NCI-H2227 treated with DMSO at 0.1 percent for 48 hours (cell line): Measurements from ENCODE around the gene ENDOV.
"Not testable (repeated sequence)": the region's sequence is repeated elsewhere in the genome, so short reads cannot be mapped to it uniquely, and the experiment has no call there.

Experiments
- DNase-seq: peaks from one replicate; lab custom pipeline; 2025; lab: John Stamatoyannopoulos, UW

The ENDOV gene

GRCh38 chr17:80388601-80389000 lies 26.4 kb upstream of the ENDOV start:
- DNase-seq: no peak

- DNase-seq: no peak
These were observed 25.7 kb upstream of the ENDOV start for GRCh38 chr17:80389011-80389995.

- no peak for DNase-seq
These were observed 21.6 kb upstream of the ENDOV start for GRCh38 chr17:80393241-80393890.

GRCh38 chr17:80393961-80394360 lies 21.0 kb upstream of the ENDOV start:
- no peak for DNase-seq

GRCh38 chr17:80394629-80395216 lies 20.2 kb upstream of the ENDOV start:
- DNase-seq: no peak

- no peak for DNase-seq
These were observed 19.4 kb upstream of the ENDOV start for GRCh38 chr17:80395402-80396151.

- DNase-seq: no peak
These were observed 18.6 kb upstream of the ENDOV start for GRCh38 chr17:80396157-80397033.

GRCh38 chr17:80397034-80397387 lies 18.0 kb upstream of the ENDOV start:
- DNase-seq: no peak

- no peak for DNase-seq
These were observed 17.3 kb upstream of the ENDOV start for GRCh38 chr17:80397686-80398085.

- not testable (repeated sequence) for DNase-seq
These were observed 13.9 kb upstream of the ENDOV start for GRCh38 chr17:80401086-80401485.

GRCh38 chr17:80402102-80402501 lies 12.9 kb upstream of the ENDOV start:
- not testable (repeated sequence) for DNase-seq

GRCh38 chr17:80402959-80403358 lies 12.0 kb upstream of the ENDOV start:
- DNase-seq: no peak

GRCh38 chr17:80406146-80406545 lies 8.8 kb upstream of the ENDOV start:
- no peak for DNase-seq

GRCh38 chr17:80407917-80408316 lies 7.0 kb upstream of the ENDOV start:
- not testable (repeated sequence) for DNase-seq

- DNase-seq: no peak
These were observed 6.1 kb upstream of the ENDOV start for GRCh38 chr17:80408872-80409271.

- DNase-seq: no peak
These were observed 5.3 kb upstream of the ENDOV start for GRCh38 chr17:80409626-80410025.

GRCh38 chr17:80410441-80411087 lies 4.4 kb upstream of the ENDOV start:
- not testable (repeated sequence) for DNase-seq

GRCh38 chr17:80413771-80414507 lies 1.0 kb upstream of the ENDOV start:
- no peak for DNase-seq

GRCh38 chr17:80414508-80414802 lies 512 bp upstream of the ENDOV start:
- peak; percentile 57 for DNase-seq

- no peak for DNase-seq
These were observed 715 bp downstream of the ENDOV start for GRCh38 chr17:80415626-80416137.
